ENCODE results near the gene EHD3. TPM values are rescaled to one million over a fixed set of nuclear protein-coding genes. Genes with fewer than 3 reads are reported as not detected.

Gene EHD3
- total and polyA plus RNA-seq, 2 of the 8 experiments (the other 6 are each of a cell fraction or from before 2014, with no cell fraction given), result 9.3 to 12.0 TPM

DNA sequence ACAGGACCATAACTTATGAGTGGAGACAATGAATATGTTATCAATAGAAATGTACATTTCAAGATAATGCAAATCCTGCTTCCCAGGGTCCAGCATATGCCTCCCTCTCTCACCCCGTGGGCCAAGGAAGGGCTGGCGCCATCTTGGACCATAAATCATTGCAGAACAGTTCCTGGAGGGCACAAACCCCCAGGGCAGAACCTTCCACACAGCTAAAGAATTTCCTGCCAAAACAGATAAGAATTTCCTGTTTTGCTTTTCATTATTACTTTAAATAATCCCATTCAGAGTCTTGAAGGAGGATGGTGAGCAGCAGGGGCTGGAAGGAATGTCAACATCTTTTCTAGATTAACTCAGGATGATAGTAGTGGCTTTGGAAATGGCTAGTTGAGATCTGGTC is 53.7 kb downstream of the EHD3 start:
- POLR2A ChIA-PET (ENCODE audit: partially characterized antibody), result no interaction called here
- TF ChIP-seq EGR1 (IDR thresholded peaks at IDR 0.05; ENCODE audit: borderline replicate concordance, low read depth, low read length) (no peak), FOSL1 (IDR thresholded peaks at IDR 0.05; ENCODE audit: insufficient read depth, low read depth, low read length) (no peak), EZH2 (IDR thresholded peaks at IDR 0.05; ENCODE audit: low read depth, low read length, severe bottlenecking) (no peak), BCL11A (IDR thresholded peaks at IDR 0.05; ENCODE audit: low read depth in 2 of 2, low read length in 2 of 2) (no peak), SP2 (IDR thresholded peaks at IDR 0.05; ENCODE audit: low read length) (no peak), HDAC6 (IDR thresholded peaks at IDR 0.05; ENCODE audit: low read depth, low read length) (no peak), ASH2L (IDR thresholded peaks at IDR 0.05; ENCODE audit: low read length) (no peak)
- TF ChIP-seq, protein P1, sequence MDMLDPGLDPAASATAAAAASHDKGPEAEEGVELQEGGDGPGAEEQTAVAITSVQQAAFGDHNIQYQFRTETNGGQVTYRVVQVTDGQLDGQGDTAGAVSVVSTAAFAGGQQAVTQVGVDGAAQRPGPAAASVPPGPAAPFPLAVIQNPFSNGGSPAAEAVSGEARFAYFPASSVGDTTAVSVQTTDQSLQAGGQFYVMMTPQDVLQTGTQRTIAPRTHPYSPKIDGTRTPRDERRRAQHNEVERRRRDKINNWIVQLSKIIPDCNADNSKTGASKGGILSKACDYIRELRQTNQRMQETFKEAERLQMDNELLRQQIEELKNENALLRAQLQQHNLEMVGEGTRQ (IDR thresholded peaks at IDR 0.05; ENCODE audit: low read length), result no peak
- TF ChIP-seq, protein P2, sequence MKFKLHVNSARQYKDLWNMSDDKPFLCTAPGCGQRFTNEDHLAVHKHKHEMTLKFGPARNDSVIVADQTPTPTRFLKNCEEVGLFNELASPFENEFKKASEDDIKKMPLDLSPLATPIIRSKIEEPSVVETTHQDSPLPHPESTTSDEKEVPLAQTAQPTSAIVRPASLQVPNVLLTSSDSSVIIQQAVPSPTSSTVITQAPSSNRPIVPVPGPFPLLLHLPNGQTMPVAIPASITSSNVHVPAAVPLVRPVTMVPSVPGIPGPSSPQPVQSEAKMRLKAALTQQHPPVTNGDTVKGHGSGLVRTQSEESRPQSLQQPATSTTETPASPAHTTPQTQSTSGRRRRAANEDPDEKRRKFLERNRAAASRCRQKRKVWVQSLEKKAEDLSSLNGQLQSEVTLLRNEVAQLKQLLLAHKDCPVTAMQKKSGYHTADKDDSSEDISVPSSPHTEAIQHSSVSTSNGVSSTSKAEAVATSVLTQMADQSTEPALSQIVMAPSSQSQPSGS (IDR thresholded peaks at IDR 0.05; ENCODE audit: low read length), result no peak
- no peak overlapping the region for H3K4me2 ChIP-seq (ENCODE audit: insufficient read depth in 1 of 2, low read depth in 2 of 2, low read length in 2 of 2)

More for the DNA sequence above, 53.7 kb downstream of the EHD3 start:
- H3K79me2 ChIP-seq (ENCODE audit: control insufficient read depth in 1 of 2, insufficient read depth in 2 of 2, low read length in 2 of 2), result no peaks in the 10 kb centered on the region
- no peak overlapping the region for H2AK5ac ChIP-seq (ENCODE audit: low read depth, low read length)
- no peak overlapping the region for H4K8ac ChIP-seq (ENCODE audit: extremely low read depth, insufficient read depth, low read length)
- H3K9ac ChIP-seq (replicated peaks in 1 of 4; ENCODE audit: extremely low read depth in 1 of 4, low read depth in 3 of 4, low read length in 3 of 4), result no peak overlapping the region
- no peak overlapping the region for H4K5ac ChIP-seq (ENCODE audit: insufficient read length, low read depth, low read length)
- no peak overlapping the region for H2AFZ ChIP-seq (ENCODE audit: low read length)
- DNase-seq (ENCODE audit: low read depth in 1 of 2, low spot score in 2 of 2), result no peak
- H3K4ac ChIP-seq (replicated peaks; ENCODE audit: insufficient read length, low read depth, low read length), result no peak overlapping the region
- FAIRE-seq, result no peak
- no peak overlapping the region for H4K91ac ChIP-seq (replicated peaks; ENCODE audit: insufficient read length, low read length)
- no peak overlapping the region for H2BK5ac ChIP-seq (ENCODE audit: low read depth, low read length)
- H2BK120ac ChIP-seq (replicated peaks; ENCODE audit: low read depth, low read length), result no peak overlapping the region
- H2BK20ac ChIP-seq (ENCODE audit: low read length), result no peak overlapping the region
- H4K20me1 ChIP-seq (replicated peaks in 1 of 2; ENCODE audit: control insufficient read depth in 1 of 2, insufficient read depth in 2 of 2, low read length in 2 of 2), result no peaks in the 10 kb centered on the region
- no peak overlapping the region for H3K23ac ChIP-seq (ENCODE audit: insufficient read length)
- no peaks in the 10 kb centered on the region for H3K9me3 ChIP-seq (ENCODE audit: insufficient read depth in 2 of 2, low read depth in 1 of 2, low read length in 1 of 2)
- no peak overlapping the region for H3K18ac ChIP-seq (ENCODE audit: extremely low read depth, low read length)
- WGBS, 2 experiments (ENCODE audit: extremely low coverage in 1 of 2, insufficient coverage in 1 of 2, insufficient read length in 1 of 2, insufficient replicate concordance in 2 of 2, low coverage in 1 of 2, low lambda C conversion rate in 2 of 2, missing lambda C conversion rate in 1 of 2), result 97% methylated on average over 2 of the region's 2 CpGs; no CpG with 5 or more reads in 1 of the 2 experiments
- H3K23me2 ChIP-seq (ENCODE audit: low read depth, low read length), result no peaks in the 10 kb centered on the region
- no peak overlapping the region for H2BK12ac ChIP-seq (ENCODE audit: low read depth, low read length)
- CTCF ChIA-PET (ENCODE audit: partially characterized antibody), result interaction anchor here (1.0 to 2.1 kb wide), 5 partner anchors 10 to 46 kb away, joined by 3 to 6 read pairs (median 4); no protein-coding TSS in a partner anchor
- no peaks in the 10 kb centered on the region for H3K27me3 ChIP-seq (replicated peaks in 1 of 4; ENCODE audit: control insufficient read depth in 3 of 4, extremely low read depth in 1 of 4, insufficient read depth in 3 of 4, low read length in 3 of 4)
- H3K36me3 ChIP-seq (ENCODE audit: control insufficient read depth in 2 of 4, insufficient read depth in 4 of 4, low read length in 3 of 4), result no peaks in the 10 kb centered on the region
- H3K4me3 ChIP-seq (ENCODE audit: extremely low read depth in 1 of 4, insufficient read depth in 2 of 4, low read depth in 3 of 4, low read length in 4 of 4), result no peak overlapping the region
- H3K79me1 ChIP-seq (ENCODE audit: low read depth, low read length), result no peaks in the 10 kb centered on the region
- H3K56ac ChIP-seq (replicated peaks; ENCODE audit: insufficient read length, low read depth, low read length), result no peak overlapping the region
- H2BK15ac ChIP-seq (ENCODE audit: low read length), result no peak overlapping the region
- H3K4me1 ChIP-seq (replicated peaks in 1 of 4; ENCODE audit: control insufficient read depth in 3 of 4, insufficient read depth in 4 of 4, low read length in 3 of 4), result no peaks in the 10 kb centered on the region
- no peak overlapping the region for H3K27ac ChIP-seq (ENCODE audit: low read depth, low read length)
- H3K14ac ChIP-seq (ENCODE audit: insufficient read length), result no peak overlapping the region

All from H1 (cell line).